Activated CD4-positive, alpha-beta memory T cell treated with anti-CD3 and anti-CD28 coated beads, Interleukin-2, amount 10 ng/mL, durations not matched to agents 7 days and 5 days (primary cell): ENCODE data around the gene TNS2. TPM values are rescaled to one million over a fixed set of nuclear protein-coding genes. Genes with fewer than 3 reads are reported as not detected.
"Not testable (repeated sequence)": the region's sequence is repeated elsewhere in the genome, so short reads cannot be mapped to it uniquely, and the experiment has no call there.

Experiments used
- CTCF ChIA-PET: fragments of 350-600 bp; sonication (Branson Sonifier 250); formaldehyde crosslinking; loops from one replicate; lab custom pipeline; 2021; ENCODE audit warnings: antibody characterized with exemption, inconsistent platforms; lab: Charles Lee
- POLR2A ChIA-PET: fragments of 350-600 bp; sonication (Branson Sonifier 250); formaldehyde crosslinking; loops from one replicate; lab custom pipeline; 2021; ENCODE audit warnings: antibody characterized with exemption; lab: Charles Lee
- DNase-seq: peaks from one replicate; pipeline ENCODE4 v3.0.0-alpha.2; 2020
- H3K27ac Mint-ChIP-seq: one replicate; pipeline ENCODE4 v1.8.0; 2021; ENCODE audit warnings: mild to moderate bottlenecking, mixed read lengths
- H3K27me3 Mint-ChIP-seq: one replicate; pipeline ENCODE4 v1.8.0; 2021; ENCODE audit warnings: mixed read lengths
- H3K36me3 Mint-ChIP-seq: one replicate; pipeline ENCODE4 v1.8.0; 2021; ENCODE audit warnings: low read depth, mixed read lengths
- H3K4me1 Mint-ChIP-seq: one replicate; pipeline ENCODE4 v1.8.0; 2021; ENCODE audit warnings: mixed read lengths
- H3K4me3 Mint-ChIP-seq: one replicate; pipeline ENCODE4 v1.8.0; 2021; ENCODE audit warnings: mild to moderate bottlenecking, mixed read lengths
- H3K9me3 Mint-ChIP-seq: one replicate; pipeline ENCODE4 v1.8.0; 2021; ENCODE audit warnings: mixed read lengths
- total RNA-seq, 2 experiments: library from RNA; stranded (reverse); gene quantifications; one replicate each; pipeline ENCODE4 v1.2.3, GENCODE V29; 2021

TNS2 gene
- total RNA-seq, 2 experiments from 2014 or later: 0.78 to 0.83 TPM

- H3K36me3 Mint-ChIP-seq, H3K9me3 Mint-ChIP-seq, H3K27ac Mint-ChIP-seq, H3K4me3 Mint-ChIP-seq, DNase-seq: not testable (repeated sequence)
- ChIA-PET POLR2A (interaction anchor here (3.2 kb wide), 1 partner anchor 16 kb away, joined by 11 read pairs; the partner anchor contains the start of gene SPRYD3), CTCF (interaction anchor here (0.7 to 10.6 kb wide), 2 partner anchors 29 to 39 kb away, joined by 3 to 236 read pairs; no protein-coding TSS in a partner anchor)
- peaks cover 21% of the 10 kb centered on the region for H3K27me3 Mint-ChIP-seq
- peaks cover 25% of the 10 kb centered on the region for H3K4me1 Mint-ChIP-seq
Measured at GRCh38 chr12:53094796-53095595, 45.1 kb downstream of the TNS2 start.

- not testable (repeated sequence) for H3K9me3 Mint-ChIP-seq, H3K36me3 Mint-ChIP-seq, H3K27ac Mint-ChIP-seq, DNase-seq, H3K4me3 Mint-ChIP-seq
- Mint-ChIP-seq H3K4me1 (peaks cover 28% of the 10 kb centered on the region), H3K27me3 (peaks cover 19% of the 10 kb centered on the region)
- POLR2A ChIA-PET: interaction anchor here (3.2 kb wide), 1 partner anchor 17 kb away, joined by 11 read pairs; the partner anchor contains the start of gene SPRYD3
- CTCF ChIA-PET: interaction anchor here (10.6 kb wide), 1 partner anchor 30 kb away, joined by 236 read pairs; no protein-coding TSS in a partner anchor
Measured at GRCh38 chr12:53095596-53095895, 45.7 kb downstream of the TNS2 start.

- Mint-ChIP-seq H3K4me3 (no peak overlapping the region), H3K9me3 (no peaks in the 10 kb centered on the region), H3K27me3 (peaks cover 19% of the 10 kb centered on the region), H3K27ac (no peak overlapping the region), H3K36me3 (no peaks in the 10 kb centered on the region), H3K4me1 (peaks cover 32% of the 10 kb centered on the region)
- CTCF ChIA-PET: interaction anchor here (3.7 to 10.6 kb wide), 2 partner anchors 16 to 30 kb away, joined by 28 to 236 read pairs; partner anchors contain the start of gene SPRYD3
- POLR2A ChIA-PET: interaction anchor here (3.2 to 4.5 kb wide), 2 partner anchors 17 to 31 kb away, joined by 11 to 45 read pairs; partner anchors contain the start of gene SPRYD3
- no peak for DNase-seq
Measured at GRCh38 chr12:53096089-53096741, 46.4 kb downstream of the TNS2 start.

GRCh38 chr12:53096759-53097158 is 46.9 kb downstream of the TNS2 start:
- Mint-ChIP-seq H3K36me3 (no peaks in the 10 kb centered on the region), H3K4me1 (peaks cover 35% of the 10 kb centered on the region), H3K27me3 (peaks cover 15% of the 10 kb centered on the region), H3K4me3 (peak overlapping the region; percentile 72), H3K9me3 (no peaks in the 10 kb centered on the region), H3K27ac (no peak overlapping the region)
- no peak for DNase-seq
- CTCF ChIA-PET: interaction anchor here (1.5 to 10.6 kb wide), 3 partner anchors 12 to 31 kb away, joined by 5 to 236 read pairs (median 28); partner anchors contain the start of gene SPRYD3
- POLR2A ChIA-PET: interaction anchor here (1.8 to 4.5 kb wide), 3 partner anchors 18 to 31 kb away, joined by 4 to 45 read pairs (median 34); partner anchors contain the start of gene SPRYD3

GRCh38 chr12:53097207-53097563 is 47.3 kb downstream of the TNS2 start:
- H3K27ac Mint-ChIP-seq: no peak overlapping the region
- peaks cover 15% of the 10 kb centered on the region for H3K27me3 Mint-ChIP-seq
- POLR2A ChIA-PET: interaction anchor here (0.6 to 4.5 kb wide), 4 partner anchors 18 to 485 kb away, joined by 3 to 45 read pairs (median 19); partner anchors contain the start of gene SPRYD3

GRCh38 chr12:53097564-53098353 is 47.9 kb downstream of the TNS2 start, which contains the start of gene IGFBP6:
IGFBP6 (plus strand) TSS chr12:53097667; CDS start chr12:53097718, 51 bp downstream.
- Mint-ChIP-seq H3K27me3 (peaks cover 15% of the 10 kb centered on the region), H3K36me3 (no peaks in the 10 kb centered on the region), H3K4me1 (peaks cover 43% of the 10 kb centered on the region), H3K9me3 (no peaks in the 10 kb centered on the region), H3K4me3 (peak within 1 kb of the TSS; percentile 72), H3K27ac (peak within 1 kb of the TSS; percentile 65)
- ChIA-PET POLR2A (interaction anchor here (0.6 to 4.5 kb wide), 7 partner anchors 14 to 485 kb away, joined by 3 to 45 read pairs (median 5); partner anchors contain the start of gene SPRYD3), CTCF (interaction anchor here (0.7 to 10.6 kb wide), 14 partner anchors 11 to 100 kb away, joined by 3 to 236 read pairs (median 4); partner anchors contain the start of gene SPRYD3)
- DNase-seq: peak; percentile 77

More at GRCh38 chr12:53097207-53097563, 47.3 kb downstream of the TNS2 start:
- Mint-ChIP-seq H3K9me3 (no peaks in the 10 kb centered on the region), H3K4me3 (peak overlapping the region; percentile 72), H3K4me1 (peaks cover 38% of the 10 kb centered on the region), H3K36me3 (no peaks in the 10 kb centered on the region)
- DNase-seq: no peak
- CTCF ChIA-PET: interaction anchor here (0.7 to 10.6 kb wide), 5 partner anchors 11 to 49 kb away, joined by 3 to 236 read pairs (median 5); partner anchors contain the start of gene SPRYD3

- H3K27me3 Mint-ChIP-seq: peaks cover 15% of the 10 kb centered on the region
- DNase-seq: no peak
- H3K4me1 Mint-ChIP-seq: peaks cover 50% of the 10 kb centered on the region
- no peaks in the 10 kb centered on the region for H3K9me3 Mint-ChIP-seq
- H3K36me3 Mint-ChIP-seq: no peaks in the 10 kb centered on the region
- peak overlapping the region; percentile 71 for H3K4me3 Mint-ChIP-seq
- peak overlapping the region; percentile 69 for H3K27ac Mint-ChIP-seq
- CTCF ChIA-PET: interaction anchor here (0.6 to 10.6 kb wide), 22 partner anchors 10 to 371 kb away, joined by 3 to 236 read pairs (median 4); partner anchors contain the start of genes AAAS and SPRYD3
- POLR2A ChIA-PET: interaction anchor here (0.6 to 4.5 kb wide), 12 partner anchors 15 to 227 kb away, joined by 3 to 45 read pairs (median 3); partner anchors contain the start of genes AAAS and SPRYD3
Measured at GRCh38 chr12:53098354-53098981, 48.6 kb downstream of the TNS2 start.

- H3K27ac Mint-ChIP-seq: peak overlapping the region; percentile 69
- no peaks in the 10 kb centered on the region for H3K9me3 Mint-ChIP-seq
- H3K4me3 Mint-ChIP-seq: peak overlapping the region; percentile 71
- peak; percentile 90 for DNase-seq
- H3K4me1 Mint-ChIP-seq: peaks cover 54% of the 10 kb centered on the region
- H3K36me3 Mint-ChIP-seq: no peaks in the 10 kb centered on the region
- ChIA-PET CTCF (interaction anchor here (0.8 to 10.6 kb wide), 20 partner anchors 12 to 222 kb away, joined by 3 to 236 read pairs (median 4); partner anchors contain the start of genes AAAS and SPRYD3), POLR2A (interaction anchor here (0.6 to 4.5 kb wide), 11 partner anchors 8 to 222 kb away, joined by 3 to 45 read pairs (median 3); partner anchors contain the start of genes AAAS and SPRYD3)
- H3K27me3 Mint-ChIP-seq: peaks cover 15% of the 10 kb centered on the region
Measured at GRCh38 chr12:53099071-53099882, 49.4 kb downstream of the TNS2 start.

- no peak for DNase-seq
- ChIA-PET POLR2A (interaction anchor here (3.1 to 4.5 kb wide), 2 partner anchors 34 to 35 kb away, joined by 18 to 45 read pairs; no protein-coding TSS in a partner anchor), CTCF (interaction anchor here (0.9 to 10.6 kb wide), 3 partner anchors 28 to 46 kb away, joined by 3 to 236 read pairs (median 7); no protein-coding TSS in a partner anchor)
- H3K36me3 Mint-ChIP-seq: no peaks in the 10 kb centered on the region
- H3K9me3 Mint-ChIP-seq: no peaks in the 10 kb centered on the region
- H3K4me1 Mint-ChIP-seq: peaks cover 61% of the 10 kb centered on the region
- peaks cover 12% of the 10 kb centered on the region for H3K27me3 Mint-ChIP-seq
- H3K4me3 Mint-ChIP-seq: no peak overlapping the region
- no peak overlapping the region for H3K27ac Mint-ChIP-seq
Measured at GRCh38 chr12:53100466-53101151, 50.7 kb downstream of the TNS2 start.

- ChIA-PET CTCF (interaction anchor here (0.7 to 10.6 kb wide), 2 partner anchors 35 to 226 kb away, joined by 3 to 236 read pairs; no protein-coding TSS in a partner anchor), POLR2A (interaction anchor here (3.1 kb wide), 1 partner anchor 35 kb away, joined by 18 read pairs; no protein-coding TSS in a partner anchor)
- Mint-ChIP-seq H3K36me3 (no peaks in the 10 kb centered on the region), H3K4me1 (peaks cover 64% of the 10 kb centered on the region), H3K9me3 (no peaks in the 10 kb centered on the region), H3K4me3 (no peak overlapping the region), H3K27ac (no peak overlapping the region), H3K27me3 (peaks cover 9% of the 10 kb centered on the region)
- no peak for DNase-seq
Measured at GRCh38 chr12:53101266-53101665, 51.4 kb downstream of the TNS2 start.
